Endothelial cell (in vitro differentiated cells): Measurements from ENCODE around the gene PIAS4. TPM values are rescaled to one million over a fixed set of nuclear protein-coding genes. Genes with fewer than 3 reads are reported as not detected.

Experiments used
- DNase-seq: peaks from one replicate; pipeline ENCODE4 v3.0.0; 2021; ENCODE audit warnings: low spot score
- H3K27ac Mint-ChIP-seq: one replicate; pipeline ENCODE4 v1.8.0; 2021; ENCODE audit warnings: mixed read lengths, inconsistent platforms; ENCODE audit not compliant: unreplicated experiment
- H3K27me3 Mint-ChIP-seq: one replicate; pipeline ENCODE4 v1.8.0; 2021; ENCODE audit warnings: mild to moderate bottlenecking, moderate library complexity, mixed read lengths, inconsistent platforms; ENCODE audit not compliant: unreplicated experiment
- H3K36me3 Mint-ChIP-seq: one replicate; pipeline ENCODE4 v1.8.0; 2021; ENCODE audit warnings: mild to moderate bottlenecking, low read depth, mixed read lengths, inconsistent platforms; ENCODE audit not compliant: unreplicated experiment
- H3K4me1 Mint-ChIP-seq: one replicate; pipeline ENCODE4 v1.8.0; 2021; ENCODE audit warnings: mild to moderate bottlenecking, mixed read lengths, inconsistent platforms; ENCODE audit not compliant: unreplicated experiment
- H3K4me3 Mint-ChIP-seq: one replicate; pipeline ENCODE4 v1.8.0; 2021; ENCODE audit warnings: mild to moderate bottlenecking, mixed read lengths, inconsistent platforms; ENCODE audit not compliant: unreplicated experiment
- H3K9me3 Mint-ChIP-seq: one replicate; pipeline ENCODE4 v1.8.0; 2021; ENCODE audit warnings: mixed read lengths, inconsistent platforms; ENCODE audit not compliant: unreplicated experiment
- CTCF ChIP-seq: fragments of 200-600 bp; sonication (generic); IDR thresholded peaks from one replicate; pipeline ENCODE4 v1.5.0; 2021; ENCODE audit warnings: antibody characterized with exemption; ENCODE audit not compliant: unreplicated experiment
- total RNA-seq: library from RNA; stranded (reverse); fragmentation: NEBNext Ultra II Directional; extraction: Animal tissue kit (Norgen Biotek cat#: 25700); gene quantifications from one replicate; pipeline ENCODE4 v1.2.1, GENCODE V29; 2021; ENCODE audit not compliant: unreplicated experiment

Gene PIAS4
- total RNA-seq, 1 donor from 2014 or later, result 41.2 TPM

GRCh38 chr19:3984584-3984907, 23.0 kb upstream of the PIAS4 start:
- peaks cover 27% of the 10 kb centered on the region for H3K4me1 Mint-ChIP-seq
- TF ChIP-seq CTCF, result no peak
- H3K9me3 Mint-ChIP-seq, result no peaks in the 10 kb centered on the region
- DNase-seq, result no peak
- peak overlapping the region; percentile 99 for H3K4me3 Mint-ChIP-seq
- H3K27me3 Mint-ChIP-seq, result peaks cover 20% of the 10 kb centered on the region
- peak overlapping the region; percentile 97 for H3K27ac Mint-ChIP-seq
- peaks cover 29% of the 10 kb centered on the region for H3K36me3 Mint-ChIP-seq

- peak within 1 kb of the TSS; percentile 99 for H3K4me3 Mint-ChIP-seq
- peaks cover 19% of the 10 kb centered on the region for H3K27me3 Mint-ChIP-seq
- peaks cover 27% of the 10 kb centered on the region for H3K4me1 Mint-ChIP-seq
- H3K36me3 Mint-ChIP-seq, result peaks cover 29% of the 10 kb centered on the region
- H3K27ac Mint-ChIP-seq, result peak within 1 kb of the TSS; percentile 97
- TF ChIP-seq CTCF, result no peak
- peak; percentile 91 for DNase-seq
- H3K9me3 Mint-ChIP-seq, result no peaks in the 10 kb centered on the region
Observed at GRCh38 chr19:3984908-3985642, 22.5 kb upstream of the PIAS4 start, which contains the start of gene EEF2. Gene EEF2 (minus strand): TSS chr19:3985463. CDS start chr19:3985380, 83 bp downstream.

GRCh38 chr19:3985643-3986259, 21.8 kb upstream of the PIAS4 start:
- peaks cover 27% of the 10 kb centered on the region for H3K4me1 Mint-ChIP-seq
- H3K9me3 Mint-ChIP-seq, result no peaks in the 10 kb centered on the region
- H3K27me3 Mint-ChIP-seq, result peaks cover 20% of the 10 kb centered on the region
- peak overlapping the region; percentile 99 for H3K4me3 Mint-ChIP-seq
- DNase-seq, result no peak
- no peak for TF ChIP-seq CTCF
- H3K36me3 Mint-ChIP-seq, result peaks cover 29% of the 10 kb centered on the region
- no peak overlapping the region for H3K27ac Mint-ChIP-seq

GRCh38 chr19:3986260-3987041, 21.1 kb upstream of the PIAS4 start:
- Mint-ChIP-seq H3K4me3 (peak overlapping the region; percentile 99), H3K4me1 (peaks cover 27% of the 10 kb centered on the region), H3K9me3 (no peaks in the 10 kb centered on the region), H3K27me3 (peaks cover 17% of the 10 kb centered on the region), H3K27ac (peak overlapping the region; percentile 76), H3K36me3 (peaks cover 25% of the 10 kb centered on the region)
- peak; percentile 23 for TF ChIP-seq CTCF
- DNase-seq, result no peak
